BE2C (cell line): ENCODE measurements around the gene C19orf85.

Experiments used
- DNase-seq: peaks from one replicate; pipeline ENCODE4 v3.0.0-alpha.2; 2020
- H3K27me3 ChIP-seq: fragments of 250-450 bp; sonication (Bioruptor Pico); 2 replicates; pipeline ENCODE4 v1.5.1; 2020; ENCODE audit warnings: mild to moderate bottlenecking
- H3K36me3 ChIP-seq: fragments of 250-450 bp; sonication (Bioruptor Pico); 2 replicates; pipeline ENCODE4 v1.5.1; 2020; ENCODE audit warnings: mild to moderate bottlenecking
- H3K4me1 ChIP-seq: fragments of 250-450 bp; sonication (Bioruptor Pico); 2 replicates; pipeline ENCODE4 v1.5.1; 2020
- H3K4me3 ChIP-seq: 2 replicates; pipeline ENCODE4 v1.5.1; 2011; ENCODE audit warnings: low read depth, low read length
- H3K9me3 ChIP-seq: fragments of 250-450 bp; sonication (Bioruptor Pico); 2 replicates; pipeline ENCODE4 v1.5.1; 2020
- CTCF ChIP-seq: IDR thresholded peaks from 2 replicates; pipeline ENCODE4 v1.5.1; 2012; ENCODE audit warnings: mild to moderate bottlenecking, low read depth, low read length

Gene C19orf85

DNA sequence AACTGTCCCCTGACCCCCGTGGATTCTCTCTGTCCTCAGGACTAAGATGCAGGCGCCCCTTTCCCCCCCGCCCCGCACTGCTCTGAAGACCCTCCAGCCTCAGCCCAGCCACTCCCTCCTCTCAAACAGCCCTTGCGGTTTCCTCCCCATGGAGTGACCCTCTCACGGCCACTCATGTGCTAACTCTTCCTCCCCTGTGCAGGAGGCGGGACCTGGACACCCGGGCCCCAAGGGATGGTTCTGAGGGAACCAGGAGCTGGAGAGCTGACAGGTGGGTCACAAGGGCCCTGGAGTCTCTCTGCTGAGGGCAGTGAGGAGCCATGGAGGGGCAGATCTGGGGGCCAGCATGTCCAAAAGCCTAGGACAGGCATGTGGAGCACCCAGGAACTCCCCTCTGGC is 5.0 kb downstream of the C19orf85 start:
- no peaks in the 10 kb centered on the region for H3K9me3 ChIP-seq
- no peak for TF ChIP-seq CTCF
- H3K27me3 ChIP-seq: no peaks in the 10 kb centered on the region
- DNase-seq: no peak
- H3K4me1 ChIP-seq: peaks cover 10% of the 10 kb centered on the region
- H3K4me3 ChIP-seq: peak overlapping the region; percentile 79
- H3K36me3 ChIP-seq: peaks cover 3% of the 10 kb centered on the region; the same call in 1 of the 2 replicates

- Histone ChIP-seq H3K9me3 (no peaks in the 10 kb centered on the region), H3K36me3 (peaks cover 3% of the 10 kb centered on the region; the same call in 1 of the 2 replicates), H3K27me3 (no peaks in the 10 kb centered on the region), H3K4me1 (peaks cover 10% of the 10 kb centered on the region), H3K4me3 (no peak overlapping the region)
- no peak for DNase-seq
- no peak for TF ChIP-seq CTCF
Observed at GRCh38 chr19:55457683-55458457, 6.7 kb downstream of the C19orf85 start.

DNA sequence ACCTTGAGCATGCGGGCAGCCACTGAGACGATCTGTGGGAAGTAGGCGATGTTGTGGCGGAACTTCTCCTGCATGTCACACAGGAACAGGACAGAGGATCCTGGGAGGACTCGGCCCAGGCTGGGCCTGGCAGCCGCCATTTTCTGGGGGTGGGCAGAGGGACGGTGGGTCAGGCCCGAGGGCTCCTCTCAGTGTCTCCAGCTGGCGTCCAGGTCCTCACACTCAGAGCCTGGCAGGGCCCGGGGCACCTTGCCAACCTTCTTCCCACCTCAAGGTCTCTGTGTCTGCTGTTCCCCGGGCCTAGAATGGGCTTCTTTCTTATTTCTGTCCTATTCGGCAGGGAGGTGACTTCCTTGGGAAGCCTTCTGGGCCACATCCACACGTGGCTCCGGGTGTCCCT is 8.2 kb downstream of the C19orf85 start:
- no peaks in the 10 kb centered on the region for H3K9me3 ChIP-seq
- no peak for TF ChIP-seq CTCF
- DNase-seq: no peak

DNA sequence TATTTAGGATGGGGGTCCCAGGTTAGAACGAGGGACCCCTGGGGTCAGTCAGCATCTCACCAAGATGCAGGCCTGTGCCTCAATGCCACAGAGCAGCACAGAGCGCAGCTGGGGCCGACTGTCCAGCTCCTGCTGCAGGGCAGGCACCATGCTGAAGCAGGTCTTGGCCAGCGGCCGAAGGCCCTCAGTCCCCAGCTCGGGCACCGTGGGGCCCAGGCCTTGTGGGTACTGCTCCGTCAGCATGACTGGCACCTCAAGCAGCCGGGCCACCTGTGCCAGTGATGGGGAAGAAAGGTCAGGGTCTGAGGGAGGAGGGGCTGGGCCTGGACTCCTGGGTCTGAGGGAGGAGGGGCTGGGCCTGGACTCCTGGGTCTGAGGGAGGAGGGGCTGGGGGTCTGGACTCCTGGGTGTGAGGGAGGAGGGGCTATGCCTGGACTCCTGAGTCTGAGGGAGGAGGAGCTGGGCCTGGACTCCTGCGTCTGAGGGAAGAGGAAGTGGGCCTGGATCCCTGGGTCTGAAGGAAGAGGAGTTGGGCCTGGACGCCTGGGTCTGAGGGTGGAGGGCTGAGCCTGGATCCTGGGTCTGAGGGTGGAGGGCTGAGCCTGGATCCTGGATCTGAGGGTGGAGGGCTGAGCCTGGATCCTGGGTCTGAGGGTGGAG is 8.8 kb downstream of the C19orf85 start:
- no peaks in the 10 kb centered on the region for H3K9me3 ChIP-seq
- H3K4me1 ChIP-seq: peaks cover 9% of the 10 kb centered on the region
- H3K27me3 ChIP-seq: peaks cover 13% of the 10 kb centered on the region
- no peak overlapping the region for H3K4me3 ChIP-seq
- DNase-seq: no peak
- no peak for TF ChIP-seq CTCF
- H3K36me3 ChIP-seq: peaks cover 3% of the 10 kb centered on the region; the same call in 1 of the 2 replicates

More for the DNA sequence above, 8.2 kb downstream of the C19orf85 start:
- Histone ChIP-seq H3K36me3 (peaks cover 3% of the 10 kb centered on the region; the same call in 1 of the 2 replicates), H3K4me3 (no peak overlapping the region), H3K4me1 (peaks cover 10% of the 10 kb centered on the region), H3K27me3 (peaks cover 11% of the 10 kb centered on the region)

- DNase-seq: peak; percentile 73
- peaks cover 13% of the 10 kb centered on the region for H3K27me3 ChIP-seq
- TF ChIP-seq CTCF: peak; percentile 84
- H3K9me3 ChIP-seq: no peaks in the 10 kb centered on the region
- H3K36me3 ChIP-seq: peaks cover 3% of the 10 kb centered on the region; the same call in 1 of the 2 replicates
- H3K4me1 ChIP-seq: peaks cover 3% of the 10 kb centered on the region
- H3K4me3 ChIP-seq: no peak overlapping the region
Observed at GRCh38 chr19:55454787-55455243, 9.7 kb downstream of the C19orf85 start.
